H1 (cell line): ENCODE data around the gene DESI1. TPM values are rescaled to one million over a fixed set of nuclear protein-coding genes. Genes with fewer than 3 reads are reported as not detected.

ENCODE experiments used
- CTCF ChIA-PET: fragments of 300-600 bp; sonication (Branson Sonifier 250); formaldehyde crosslinking; loops from one replicate; lab custom pipeline; 2021; ENCODE audit not compliant: partially characterized antibody; lab: Charles Lee
- POLR2A ChIA-PET: fragments of 300-600 bp; sonication (Branson Sonifier 250); formaldehyde crosslinking; loops from one replicate; lab custom pipeline; 2021; ENCODE audit warnings: inconsistent platforms; ENCODE audit not compliant: partially characterized antibody; lab: Charles Lee
- DNase-seq, 2 experiments: peaks; one replicate each; pipeline versions ENCODE4 v3.0.0 to v3.0.0-alpha.2; 2010 to 2022; ENCODE audit warnings: low spot score in 2 of 2, low read depth in 1 of 2, mixed read lengths in 1 of 2
- FAIRE-seq: peaks from 2 replicates; lab custom pipeline; 2011; peaks lifted over from hg19 to GRCh38; lab: Jason Lieb, UNC
- H2AFZ ChIP-seq: 2 replicates; pipeline ENCODE4 v1.8.1; 2012; ENCODE audit warnings: low read length, inconsistent platforms
- H2AK5ac ChIP-seq: 2 replicates; pipeline ENCODE4 v1.6.1; 2013; ENCODE audit warnings: low read depth, low read length
- H2BK120ac ChIP-seq: replicated peaks from 2 replicates; pipeline ENCODE3; 2013; ENCODE audit warnings: low read depth, low read length, inconsistent platforms
- H2BK12ac ChIP-seq: 2 replicates; pipeline ENCODE4 v1.6.1; 2013; ENCODE audit warnings: low read depth, low read length
- H2BK15ac ChIP-seq: 2 replicates; pipeline ENCODE4 v1.6.1; 2013; ENCODE audit warnings: low read length
- H2BK20ac ChIP-seq: 2 replicates; pipeline ENCODE4 v1.6.1; 2013; ENCODE audit warnings: low read length
- H2BK5ac ChIP-seq: 2 replicates; pipeline ENCODE4 v1.6.1; 2013; ENCODE audit warnings: low read depth, low read length
- H3K14ac ChIP-seq: 2 replicates; pipeline ENCODE4 v1.6.1; 2013; ENCODE audit warnings: inconsistent platforms; ENCODE audit not compliant: insufficient read length
- H3K18ac ChIP-seq: 2 replicates; pipeline ENCODE4 v1.6.1; 2013; ENCODE audit warnings: low read length; ENCODE audit errors: extremely low read depth
- H3K23ac ChIP-seq: 2 replicates; pipeline ENCODE4 v1.6.1; 2013; ENCODE audit warnings: inconsistent platforms; ENCODE audit not compliant: insufficient read length
- H3K23me2 ChIP-seq: 2 replicates; pipeline ENCODE4 v1.6.1; 2013; ENCODE audit warnings: low read depth, low read length
- H3K27ac ChIP-seq: 2 replicates; pipeline ENCODE4 v1.6.1; 2011; ENCODE audit warnings: low read depth, low read length, inconsistent platforms
- H3K27me3 ChIP-seq, 4 experiments: replicated peaks in 1 of 4; 1 replicate in 1 of 4; 2 replicates in 3 of 4; pipeline versions ENCODE4 v1.6.1 to v1.8.1; 2011 to 2013; ENCODE audit warnings: low read length in 3 of 4, mild to moderate bottlenecking in 3 of 4, inconsistent platforms in 2 of 4, mixed read lengths in 2 of 4, moderate library complexity in 1 of 4; ENCODE audit not compliant: control insufficient read depth in 3 of 4, insufficient read depth in 3 of 4; ENCODE audit errors: extremely low read depth in 1 of 4
- H3K36me3 ChIP-seq, 4 experiments: 2 replicates each; pipeline versions ENCODE4 v1.6.1 to v1.8.1; 2011 to 2013; ENCODE audit warnings: mild to moderate bottlenecking in 4 of 4, low read length in 3 of 4, moderate library complexity in 2 of 4, control low read depth in 1 of 4, inconsistent platforms in 1 of 4; ENCODE audit not compliant: insufficient read depth in 4 of 4, control insufficient read depth in 2 of 4
- H3K4ac ChIP-seq: replicated peaks from 2 replicates; pipeline ENCODE3; 2013; ENCODE audit warnings: low read length, low read depth, mixed read lengths, inconsistent platforms; ENCODE audit not compliant: insufficient read length
- H3K4me1 ChIP-seq, 4 experiments: replicated peaks in 1 of 4; 1 replicate in 1 of 4; 2 replicates in 3 of 4; pipeline versions ENCODE4 v1.6.1 to v1.8.1; 2011 to 2013; ENCODE audit warnings: low read length in 3 of 4, inconsistent platforms in 2 of 4, mixed read lengths in 1 of 4; ENCODE audit not compliant: insufficient read depth in 4 of 4, control insufficient read depth in 3 of 4
- H3K4me2 ChIP-seq, 2 experiments: 2 replicates each; pipeline versions ENCODE4 v1.6.1 to v1.8.1; 2011 to 2013; ENCODE audit warnings: low read depth in 2 of 2, low read length in 2 of 2, control low read depth in 1 of 2, inconsistent platforms in 1 of 2, mild to moderate bottlenecking in 1 of 2; ENCODE audit not compliant: insufficient read depth in 1 of 2
- H3K4me3 ChIP-seq, 4 experiments: fragments of 200-600, 300-600 bp in 1 of 4; sonication (generic), shearing (Covaris generic), sonication (Bioruptor Twin) in 1 of 4; 2 replicates each; pipeline versions ENCODE4 v1.5.1 to v1.8.1; 2011 to 2016; ENCODE audit warnings: low read length in 4 of 4, low read depth in 3 of 4, control low read depth in 2 of 4, inconsistent platforms in 2 of 4, mild to moderate bottlenecking in 2 of 4, mixed read lengths in 1 of 4, moderate library complexity in 1 of 4; ENCODE audit not compliant: insufficient read depth in 2 of 4; ENCODE audit errors: extremely low read depth in 1 of 4
- H3K56ac ChIP-seq: replicated peaks from 2 replicates; pipeline ENCODE3; 2013; ENCODE audit warnings: low read depth, mild to moderate bottlenecking, mixed read lengths, low read length, inconsistent platforms; ENCODE audit not compliant: insufficient read length
- H3K79me1 ChIP-seq: 2 replicates; pipeline ENCODE4 v1.6.1; 2013; ENCODE audit warnings: low read depth, low read length, control low read depth
- H3K79me2 ChIP-seq, 2 experiments: 2 replicates each; pipeline versions ENCODE4 v1.6.1 to v1.8.1; 2012 to 2013; ENCODE audit warnings: low read length in 2 of 2, mild to moderate bottlenecking in 2 of 2, inconsistent platforms in 1 of 2; ENCODE audit not compliant: insufficient read depth in 2 of 2, control insufficient read depth in 1 of 2
- H3K9ac ChIP-seq, 4 experiments: replicated peaks in 1 of 4; 1 replicate in 1 of 4; 2 replicates in 3 of 4; pipeline versions ENCODE4 v1.6.1 to v1.8.1; 2011 to 2013; ENCODE audit warnings: low read depth in 3 of 4, low read length in 3 of 4, control low read depth in 2 of 4, mild to moderate bottlenecking in 2 of 4, moderate library complexity in 2 of 4, inconsistent platforms in 1 of 4; ENCODE audit errors: extremely low read depth in 1 of 4
- H3K9me3 ChIP-seq, 2 experiments: 2 replicates each; pipeline versions ENCODE4 v1.6.1 to v1.8.1; 2012 to 2013; ENCODE audit warnings: mild to moderate bottlenecking in 2 of 2, moderate library complexity in 2 of 2, control low read depth in 1 of 2, inconsistent platforms in 1 of 2, low read depth in 1 of 2, low read length in 1 of 2, mixed read lengths in 1 of 2; ENCODE audit not compliant: insufficient read depth in 2 of 2
- H4K20me1 ChIP-seq, 2 experiments: replicated peaks in 1 of 2; 2 replicates each; pipeline versions ENCODE3 to v1.8.1; 2011 to 2013; ENCODE audit warnings: inconsistent platforms in 2 of 2, low read length in 2 of 2, mild to moderate bottlenecking in 1 of 2; ENCODE audit not compliant: insufficient read depth in 2 of 2, control insufficient read depth in 1 of 2
- H4K5ac ChIP-seq: 2 replicates; pipeline ENCODE4 v1.6.1; 2013; ENCODE audit warnings: low read length, low read depth, mixed read lengths, inconsistent platforms; ENCODE audit not compliant: insufficient read length
- H4K8ac ChIP-seq: 2 replicates; pipeline ENCODE4 v1.8.0; 2013; ENCODE audit warnings: mild to moderate bottlenecking, moderate library complexity, low read length, inconsistent platforms; ENCODE audit not compliant: insufficient read depth; ENCODE audit errors: extremely low read depth
- H4K91ac ChIP-seq: replicated peaks from 2 replicates; pipeline ENCODE3; 2013; ENCODE audit warnings: low read length, mixed read lengths, inconsistent platforms; ENCODE audit not compliant: insufficient read length
- BRCA1 ChIP-seq: IDR thresholded peaks from 2 replicates; pipeline ENCODE4 v1.6.1; 2012; ENCODE audit warnings: low read depth, low read length, improper control_type of control experiment
- CREB1 ChIP-seq: IDR thresholded peaks from 2 replicates; pipeline ENCODE4 v1.6.1; 2012; ENCODE audit warnings: inconsistent platforms
- MAX ChIP-seq: IDR thresholded peaks from 2 replicates; pipeline ENCODE4 v1.6.1; 2012; ENCODE audit warnings: inconsistent platforms
- RFX5 ChIP-seq: IDR thresholded peaks from 2 replicates; pipeline ENCODE4 v1.6.1; 2011; ENCODE audit warnings: low read depth, low read length, improper control_type of control experiment, borderline replicate concordance
- TEAD4 ChIP-seq: IDR thresholded peaks from 2 replicates; pipeline ENCODE4 v1.6.1; 2012; ENCODE audit warnings: low read depth, low read length, inconsistent platforms, mixed read lengths
- ZNF274 ChIP-seq: IDR thresholded peaks from 2 replicates; pipeline ENCODE4 v1.7.0; 2012; ENCODE audit warnings: low read length, borderline replicate concordance; ENCODE audit errors: extremely low read depth
- whole genome bisulfite sequencing, 2 experiments: shearing (Covaris generic) in 1 of 2; methylation state at CpG; one replicate each; pipeline versions ENCODE4 v1.1.6 to v1.1.7; 2013 to 2015; ENCODE audit warnings: low lambda C conversion rate in 2 of 2, mixed read lengths in 2 of 2, inconsistent platforms in 1 of 2, low coverage in 1 of 2, missing lambda C conversion rate in 1 of 2; ENCODE audit not compliant: insufficient replicate concordance in 2 of 2, insufficient coverage in 1 of 2, insufficient read length in 1 of 2; ENCODE audit errors: extremely low coverage in 1 of 2, missing lambda C conversion rate in 1 of 2; 5-methylcytosine and 5-hydroxymethylcytosine counted together
- polyA plus RNA-seq, 7 experiments: library from polyadenylated mRNA; depleted of rRNA in 3 of 7; stranded (reverse) in 5 of 7; unstranded in 2 of 7; fragments of >200 nt in 5 of 7; fragments of 200-250 nt in 2 of 7; gene quantifications; 1 replicate in 5 of 7; 2 replicates in 1 of 7; 4 replicates in 1 of 7; pipeline versions ENCODE4 v1.2.1 to v1.2.3, GENCODE V29; 2011 to 2013; ENCODE audit warnings: missing spikeins in 2 of 7, mixed read lengths in 2 of 7
- total RNA-seq: library from RNA; stranded (reverse); fragmentation: NEBNext Ultra II Directional; extraction: Animal tissue kit (Norgen Biotek cat#: 25700); gene quantifications from 2 replicates; pipeline ENCODE4 v1.2.1, GENCODE V29; 2021

Gene DESI1
- total and polyA plus RNA-seq, 2 of the 8 experiments (the other 6 are each of a cell fraction or from before 2014, with no cell fraction given) = 27.6 to 34.3 TPM

GRCh38 chr22:41659941-41660340 lies 39.1 kb upstream of the DESI1 start:
- WGBS, 2 experiments = 91% methylated on average over 1 of the region's 1 CpG; no CpG with 5 or more reads in 1 of the 2 experiments
- no peaks in the 10 kb centered on the region for H3K79me2 ChIP-seq
- H4K20me1 ChIP-seq = peaks cover 2 to 5% of the 10 kb centered on the region in 2 experiments
- no peaks in the 10 kb centered on the region for H3K23me2 ChIP-seq
- H3K4ac ChIP-seq = no peak overlapping the region
- H3K4me3 ChIP-seq = no peak overlapping the region
- H2BK12ac ChIP-seq = no peak overlapping the region
- DNase-seq (no peak), FAIRE-seq (no peak)
- TF ChIP-seq BRCA1 = no peak
- no peak for TF ChIP-seq TEAD4
- no peak for TF ChIP-seq RFX5
- no peak for TF ChIP-seq MAX
- no peak for TF ChIP-seq ZNF274
- TF ChIP-seq CREB1 = no peak
- H2AK5ac ChIP-seq = no peak overlapping the region
- no peak overlapping the region for H2BK5ac ChIP-seq
- no peak overlapping the region for H2BK20ac ChIP-seq
- no peak overlapping the region for H3K23ac ChIP-seq
- H3K79me1 ChIP-seq = no peaks in the 10 kb centered on the region; the same call in 1 of the 2 replicates
- H4K91ac ChIP-seq = no peak overlapping the region
- no peak overlapping the region for H2AFZ ChIP-seq
- H2BK120ac ChIP-seq = no peak overlapping the region
- H2BK15ac ChIP-seq = no peak overlapping the region
- H3K27me3 ChIP-seq = no peaks in the 10 kb centered on the region
- ChIA-PET CTCF (interaction anchor here (0.5 to 1.7 kb wide), 6 partner anchors 8 to 34 kb away, joined by 3 to 7 read pairs (median 3); no protein-coding TSS in a partner anchor), POLR2A (interaction anchor here (1.0 to 16.5 kb wide), 6 partner anchors 8 to 44 kb away, joined by 3 to 129 read pairs (median 6); partner anchors contain the start of genes DESI1 and XRCC6)
- no peak overlapping the region for H4K5ac ChIP-seq
- no peak overlapping the region for H3K14ac ChIP-seq
- H3K4me1 ChIP-seq = no peaks in the 10 kb centered on the region
- H3K9ac ChIP-seq = no peak overlapping the region
- H3K27ac ChIP-seq = no peak overlapping the region
- H3K56ac ChIP-seq = no peak overlapping the region
- no peak overlapping the region for H3K4me2 ChIP-seq
- no peaks in the 10 kb centered on the region for H3K9me3 ChIP-seq
- peaks cover 42 to 85% (median 67%) of the 10 kb centered on the region in 4 experiments for H3K36me3 ChIP-seq
- no peak overlapping the region for H3K18ac ChIP-seq
- H4K8ac ChIP-seq = no peak overlapping the region
